NCI-H187 (cell line): Measurements from ENCODE around the gene DNAJB12.
"Not testable (repeated sequence)": the region's sequence is repeated elsewhere in the genome, so short reads cannot be mapped to it uniquely, and the experiment has no call there.

Experiments used
- DNase-seq, 2 experiments: peaks; one replicate each; lab custom pipeline; 2025; lab: John Stamatoyannopoulos, UW

Gene DNAJB12

DNA sequence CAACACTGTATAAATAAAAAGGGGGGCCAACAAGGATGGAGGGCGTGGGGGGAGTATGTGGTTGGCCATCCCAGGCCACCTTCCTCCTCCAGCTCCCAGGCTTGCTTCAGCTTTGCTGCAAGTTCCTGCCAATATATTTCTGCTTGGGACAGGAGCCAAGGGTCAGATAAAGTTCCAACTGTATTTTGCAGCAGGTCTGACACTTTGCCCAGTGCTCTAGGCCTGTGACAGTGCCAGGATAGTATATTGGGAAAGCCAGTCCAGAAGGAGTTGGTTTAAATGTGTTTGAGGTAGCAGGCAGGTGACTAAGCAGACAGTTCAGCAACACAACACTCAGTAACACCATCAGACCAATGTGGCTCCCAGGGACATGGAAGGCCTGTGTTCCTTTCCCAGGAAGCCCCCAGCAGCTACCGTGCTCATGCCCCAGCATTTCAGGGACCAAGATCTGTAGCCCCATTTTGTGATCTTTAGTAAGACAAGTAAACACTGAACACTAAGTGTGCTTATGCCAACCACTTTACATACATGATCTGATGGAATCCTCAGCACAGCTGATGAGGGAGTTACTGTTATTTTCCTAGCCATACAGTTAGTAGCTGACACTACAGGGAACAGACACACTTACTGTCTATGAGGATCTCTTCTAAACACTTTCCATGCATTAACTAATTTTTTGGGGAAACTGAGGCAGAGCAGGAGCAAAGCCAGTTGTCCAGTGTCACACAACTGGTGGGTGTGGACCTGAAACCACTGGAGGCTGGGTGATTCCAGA lies 38.9 kb downstream of the DNAJB12 start:
- DNase-seq, result no peak

DNA sequence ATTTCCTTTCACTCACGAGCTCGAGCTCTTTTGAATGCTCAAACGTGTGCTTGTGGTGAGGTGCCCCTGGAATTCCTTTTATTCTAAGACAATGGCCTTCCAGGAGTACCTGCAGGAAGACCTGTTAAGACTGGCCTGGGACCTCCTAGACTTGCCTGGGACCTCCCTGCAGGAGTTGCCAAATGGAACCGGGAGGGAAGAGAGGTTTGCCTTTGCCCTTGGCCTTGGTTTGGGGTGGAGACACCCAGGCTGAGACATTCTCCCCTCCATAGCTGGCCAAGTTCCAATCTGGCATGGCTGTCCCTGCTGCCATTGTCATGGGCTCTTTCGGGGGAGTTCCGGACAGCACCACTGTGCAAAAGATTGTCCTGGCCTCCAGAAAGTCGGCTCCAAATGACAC lies 39.7 kb downstream of the DNAJB12 start:
- no peak for DNase-seq

DNA sequence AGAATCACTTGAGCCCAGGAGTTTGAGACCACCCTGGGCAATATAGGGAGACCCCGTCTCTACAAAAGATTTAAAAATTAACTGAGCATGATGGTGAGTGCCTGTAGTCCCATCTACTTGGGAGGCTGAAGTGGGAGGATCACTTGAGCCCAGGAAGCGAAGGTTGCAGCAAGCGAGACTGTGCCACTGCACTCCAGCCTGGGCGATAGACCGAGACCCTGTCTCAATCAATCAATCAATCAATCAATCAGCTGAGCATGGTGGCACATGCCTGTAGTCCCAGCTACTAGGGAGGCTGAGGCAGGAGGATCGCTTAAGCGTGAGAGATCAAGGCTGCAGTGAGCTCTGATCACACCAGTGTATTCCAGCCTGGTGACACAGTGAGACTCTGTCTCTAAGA lies 40.5 kb downstream of the DNAJB12 start:
- no peak for DNase-seq

DNA sequence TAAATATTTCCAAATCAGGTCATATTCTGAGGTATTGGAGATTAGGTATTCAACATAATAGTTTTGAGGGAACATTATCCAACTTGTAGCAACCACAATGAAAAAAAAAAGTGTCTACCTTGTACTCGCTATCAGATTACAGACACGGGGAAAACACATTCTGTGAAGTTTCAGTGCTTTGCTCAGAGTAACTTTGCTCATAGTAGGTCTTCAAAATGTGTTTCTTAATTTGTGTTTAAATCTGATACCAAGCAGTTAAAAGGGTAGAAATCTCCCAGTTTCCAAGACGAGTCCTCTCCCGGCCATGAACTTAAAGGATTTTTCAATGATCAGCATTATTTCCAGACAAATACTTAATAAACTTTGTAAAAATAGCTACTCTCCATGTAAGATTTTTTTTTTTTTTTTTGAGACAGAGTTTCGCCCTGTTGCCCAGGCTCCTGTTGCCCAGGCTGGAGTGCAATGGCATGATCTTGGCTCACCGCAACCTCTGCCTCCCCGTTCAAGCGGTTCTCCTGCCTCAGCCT lies 41.8 kb downstream of the DNAJB12 start:
- no peak for DNase-seq

DNA sequence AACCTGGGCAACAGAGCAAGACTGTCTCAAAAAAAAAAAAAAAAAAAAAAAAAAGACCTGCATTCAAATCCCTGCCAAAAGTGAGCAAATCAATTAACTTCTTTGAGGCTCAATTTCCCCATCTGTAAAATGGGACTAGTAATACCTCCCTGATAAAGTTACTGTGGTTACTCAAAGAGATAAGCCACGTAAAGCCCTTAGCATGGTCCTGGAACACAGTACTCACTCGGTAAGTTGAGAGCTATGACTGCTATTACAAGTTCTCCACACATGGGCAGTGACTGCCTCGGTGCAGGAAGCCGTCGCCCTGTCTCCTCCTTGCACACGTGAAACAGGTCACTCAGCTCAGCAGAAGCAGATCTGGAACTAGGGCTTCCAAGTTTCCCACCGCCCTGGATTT lies 43.1 kb downstream of the DNAJB12 start:
- no peak for DNase-seq

DNA sequence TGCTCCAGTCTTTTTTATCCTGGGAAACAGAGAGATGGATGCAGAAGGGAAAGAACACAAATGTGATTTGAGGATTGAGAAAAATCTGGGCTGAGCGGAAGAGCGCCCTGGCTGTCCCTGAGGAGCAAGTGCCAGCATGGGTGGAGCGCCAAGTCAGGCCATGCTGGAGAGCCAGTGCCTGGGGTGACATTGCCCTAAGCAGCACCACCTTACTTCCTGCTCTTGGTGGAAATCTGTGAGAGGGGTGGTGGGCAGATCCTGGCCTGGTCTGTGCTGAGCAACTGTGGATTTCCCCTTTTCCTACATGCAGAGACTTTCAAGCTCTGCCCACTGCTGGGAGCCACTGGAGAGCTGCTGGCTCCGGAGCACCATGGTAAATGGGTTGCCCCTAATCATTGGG lies 44.1 kb downstream of the DNAJB12 start:
- no peak for DNase-seq

DNA sequence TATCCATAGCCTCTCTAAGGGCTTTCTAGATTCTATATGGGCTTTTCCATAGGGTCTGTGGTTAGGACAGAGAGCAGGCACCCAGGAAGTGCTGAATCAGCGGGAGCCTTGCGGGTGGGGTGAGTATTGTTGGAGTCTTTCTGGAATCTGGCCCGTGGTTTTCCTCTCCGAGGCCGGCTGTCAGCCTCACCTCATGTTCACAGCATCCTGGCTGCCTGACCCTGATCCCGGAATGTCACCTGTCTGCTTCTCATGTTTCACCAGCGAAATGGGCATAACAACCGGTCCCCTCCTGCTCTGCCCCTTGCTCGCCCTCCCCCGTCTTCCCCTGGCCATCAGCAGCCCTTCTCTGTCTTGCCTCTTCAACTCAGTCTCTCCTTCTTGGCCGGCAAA lies 44.5 kb downstream of the DNAJB12 start:
- no peak for DNase-seq

DNA sequence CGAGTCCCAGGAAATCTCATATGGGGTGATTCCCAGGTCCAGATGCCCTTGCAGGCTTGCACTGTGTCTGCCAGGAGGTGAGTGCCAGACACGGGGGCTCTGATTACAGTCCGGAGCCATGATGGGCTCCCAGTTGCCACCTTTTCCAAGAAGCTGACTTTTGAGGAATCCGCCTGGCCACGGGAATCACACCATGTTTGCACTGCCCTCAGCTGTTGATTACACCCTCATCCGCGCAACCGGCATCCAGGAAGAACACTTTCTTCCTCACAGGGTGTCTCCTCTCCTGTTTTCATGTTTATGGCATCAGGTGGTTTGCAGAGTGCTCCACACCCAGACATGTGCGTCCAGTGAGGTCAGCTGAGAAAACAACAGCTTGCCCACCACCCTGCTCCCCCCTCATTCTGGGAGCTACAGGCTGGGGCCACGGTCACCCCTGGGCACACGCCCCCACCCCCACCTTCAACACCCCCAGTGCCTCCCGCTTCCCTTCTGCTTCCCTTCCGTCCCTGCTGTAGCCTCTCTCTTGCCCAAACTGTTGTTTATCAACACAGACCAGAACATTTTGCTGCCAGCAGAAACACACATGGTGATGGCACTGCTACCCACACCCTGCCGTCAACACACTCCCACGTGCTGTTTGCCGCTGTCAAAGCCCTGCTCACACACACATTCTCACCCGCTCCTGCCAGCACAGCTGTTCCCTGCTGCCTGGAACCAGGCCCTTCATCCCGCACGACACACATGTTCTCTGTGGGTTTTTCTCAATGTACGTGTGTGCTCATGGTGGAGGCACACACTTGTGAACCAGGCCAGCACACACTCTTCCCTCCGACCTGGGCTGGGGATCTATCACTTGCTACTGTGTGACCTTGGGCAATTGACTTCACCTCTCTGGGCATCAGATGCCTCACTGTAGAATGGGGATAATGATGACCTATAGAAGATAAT lies 45.2 kb downstream of the DNAJB12 start:
- DNase-seq, result no peak

DNA sequence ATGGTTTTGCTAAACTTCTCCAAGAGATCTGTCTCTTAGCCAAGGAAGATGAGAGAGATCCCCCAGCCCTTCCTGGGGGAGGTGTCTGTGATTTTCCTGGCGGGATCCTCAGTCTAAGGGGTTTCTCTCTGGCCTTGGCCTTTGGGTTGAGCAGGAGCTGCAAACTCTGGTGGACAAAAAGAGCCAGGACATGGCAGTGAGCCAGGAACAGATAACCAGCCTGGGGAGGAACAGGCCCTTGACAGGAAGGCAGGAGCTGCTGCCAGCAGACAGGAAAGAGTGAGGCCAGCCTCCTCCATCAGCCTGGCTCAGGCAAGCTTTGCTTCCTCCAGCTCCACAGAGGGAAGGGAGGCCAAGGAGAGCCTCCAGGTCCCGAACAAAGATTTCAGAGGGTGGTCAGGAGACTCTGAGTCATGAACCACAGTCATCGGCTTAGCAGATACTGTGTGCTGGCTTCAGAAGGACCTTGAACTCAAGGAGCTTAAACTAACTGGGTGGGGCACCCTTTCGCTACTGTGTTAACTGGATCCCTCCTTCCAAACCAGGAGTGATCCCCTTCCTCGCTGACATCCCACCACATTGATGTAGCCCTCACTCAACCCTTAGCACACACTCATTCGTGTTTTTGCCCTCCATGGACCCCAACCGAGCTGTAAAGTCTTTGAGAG lies 46.3 kb downstream of the DNAJB12 start:
- no peak for DNase-seq

DNA sequence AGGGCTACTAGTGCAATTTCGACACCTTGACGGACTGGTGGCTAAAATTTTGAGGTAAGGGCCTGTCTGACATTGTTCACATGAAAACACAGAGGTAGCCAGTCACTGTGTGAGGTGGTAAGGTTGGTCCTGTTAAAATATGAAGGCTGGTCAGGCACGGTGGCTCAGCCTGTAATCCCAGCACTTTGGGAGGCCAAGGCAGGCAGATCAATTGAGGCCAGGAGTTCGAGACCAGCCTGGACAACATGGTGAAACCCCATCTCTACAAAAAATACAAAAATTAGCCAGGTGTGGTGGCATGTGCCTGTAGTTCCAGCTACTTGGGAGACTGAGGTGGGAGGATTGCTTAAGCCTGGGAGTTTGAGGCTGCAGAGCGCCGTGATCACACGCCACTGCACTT lies 47.0 kb downstream of the DNAJB12 start:
- not testable (repeated sequence) for DNase-seq

DNA sequence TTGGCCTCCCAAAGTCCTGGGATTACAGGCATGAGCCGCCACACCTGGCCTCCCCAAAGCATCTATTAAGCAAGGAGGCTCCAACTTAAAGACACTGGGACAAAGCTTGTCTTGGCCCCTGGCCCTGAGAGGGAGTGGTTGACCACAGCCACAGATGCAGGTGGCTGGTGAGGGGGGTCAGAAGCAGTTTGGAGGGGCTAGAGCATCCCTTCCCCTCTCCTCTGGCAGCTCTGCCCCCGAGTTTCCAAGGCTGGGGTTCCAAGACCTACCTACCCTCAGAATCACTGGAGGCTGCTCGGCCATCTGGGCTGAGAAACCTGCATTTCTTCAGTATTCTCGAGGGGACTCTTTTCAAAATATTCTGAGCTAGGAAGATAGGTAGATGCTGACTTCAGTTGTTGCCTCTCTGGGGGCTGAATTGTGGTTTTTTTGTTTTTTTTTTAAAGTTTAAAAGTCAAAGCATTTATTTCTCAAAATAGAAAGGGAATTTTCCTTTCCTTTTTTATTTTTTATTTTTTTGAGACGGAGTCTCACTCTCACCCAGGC lies 48.4 kb downstream of the DNAJB12 start:
- no peak for DNase-seq

DNA sequence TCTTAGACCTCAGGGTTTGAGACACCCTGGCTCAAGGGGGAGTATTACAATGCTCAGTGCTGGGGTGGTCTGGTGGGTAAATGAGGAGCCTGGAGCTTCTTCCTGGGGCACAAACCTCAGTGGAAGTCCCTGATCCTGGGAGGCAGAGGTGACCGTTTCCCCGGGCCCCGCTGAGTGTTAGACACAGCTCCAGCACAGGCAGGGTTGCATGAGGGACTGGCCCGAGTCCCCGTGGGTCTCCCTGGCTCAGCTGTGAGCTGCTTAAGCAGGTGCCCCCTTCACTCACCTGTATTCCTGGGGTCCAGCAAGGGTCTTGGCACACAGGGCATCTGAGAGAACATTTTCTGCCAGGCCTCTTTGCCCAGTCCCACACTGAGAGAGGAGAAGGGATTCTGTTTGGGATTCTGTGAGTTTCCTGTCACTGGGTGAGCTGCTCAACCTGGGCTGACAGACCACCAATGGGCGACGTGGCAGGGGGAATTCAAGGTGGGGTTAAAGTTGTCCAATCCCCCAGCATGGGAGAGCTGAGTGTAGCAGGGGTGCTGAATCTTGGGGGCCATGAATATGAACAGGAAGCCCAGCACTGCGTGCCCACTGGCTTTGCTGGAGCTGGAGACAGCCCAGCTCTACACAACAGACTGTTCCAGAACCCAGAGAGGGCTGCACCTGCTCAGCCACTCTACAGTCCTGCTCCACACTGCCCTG lies 51.1 kb downstream of the DNAJB12 start:
- DNase-seq, result no peak

DNA sequence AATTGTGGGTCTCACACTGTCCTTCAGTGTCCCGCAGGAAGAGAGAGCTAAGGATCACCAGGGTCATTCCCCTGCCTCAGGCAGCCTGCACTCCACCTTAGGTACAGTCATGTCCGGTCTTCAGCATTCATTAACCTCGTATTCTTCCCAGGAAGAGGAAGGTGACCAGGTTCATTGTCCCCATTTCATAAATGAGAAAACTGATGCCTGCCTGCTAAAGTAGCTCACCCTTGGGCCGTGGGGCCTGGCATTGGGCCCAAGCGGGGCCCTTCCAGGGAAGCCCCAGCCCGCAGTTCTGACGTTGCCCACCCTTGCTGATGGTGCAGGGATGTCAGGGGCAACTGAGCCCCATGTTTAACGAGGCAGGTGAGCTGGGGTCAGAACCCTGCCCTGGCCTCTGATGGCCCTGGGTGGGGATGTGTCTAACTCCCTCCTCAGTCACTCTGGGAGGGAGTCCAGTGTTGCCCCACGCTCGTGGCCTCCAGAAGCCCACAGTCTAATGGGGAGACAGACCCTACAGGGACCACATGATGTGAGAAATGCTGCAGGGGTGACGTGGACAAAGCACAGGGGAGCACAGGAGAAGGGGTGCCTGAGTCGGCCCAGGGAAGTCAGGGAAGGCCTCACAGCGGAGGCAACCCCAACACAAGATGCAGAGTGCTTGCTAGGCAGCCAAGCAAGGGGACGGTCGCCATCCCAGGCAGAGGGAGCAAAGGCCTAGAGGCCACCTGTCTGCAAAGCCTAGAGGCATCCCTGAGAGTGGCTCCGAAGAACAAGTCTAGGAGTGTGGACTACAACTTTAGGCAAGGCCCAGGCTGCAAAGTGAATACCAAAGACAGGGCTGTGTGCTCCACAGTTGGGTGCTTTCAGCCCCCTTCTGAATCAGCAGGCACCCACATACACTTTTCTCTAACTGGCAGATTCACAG lies 55.9 kb downstream of the DNAJB12 start:
- no peak for DNase-seq

DNA sequence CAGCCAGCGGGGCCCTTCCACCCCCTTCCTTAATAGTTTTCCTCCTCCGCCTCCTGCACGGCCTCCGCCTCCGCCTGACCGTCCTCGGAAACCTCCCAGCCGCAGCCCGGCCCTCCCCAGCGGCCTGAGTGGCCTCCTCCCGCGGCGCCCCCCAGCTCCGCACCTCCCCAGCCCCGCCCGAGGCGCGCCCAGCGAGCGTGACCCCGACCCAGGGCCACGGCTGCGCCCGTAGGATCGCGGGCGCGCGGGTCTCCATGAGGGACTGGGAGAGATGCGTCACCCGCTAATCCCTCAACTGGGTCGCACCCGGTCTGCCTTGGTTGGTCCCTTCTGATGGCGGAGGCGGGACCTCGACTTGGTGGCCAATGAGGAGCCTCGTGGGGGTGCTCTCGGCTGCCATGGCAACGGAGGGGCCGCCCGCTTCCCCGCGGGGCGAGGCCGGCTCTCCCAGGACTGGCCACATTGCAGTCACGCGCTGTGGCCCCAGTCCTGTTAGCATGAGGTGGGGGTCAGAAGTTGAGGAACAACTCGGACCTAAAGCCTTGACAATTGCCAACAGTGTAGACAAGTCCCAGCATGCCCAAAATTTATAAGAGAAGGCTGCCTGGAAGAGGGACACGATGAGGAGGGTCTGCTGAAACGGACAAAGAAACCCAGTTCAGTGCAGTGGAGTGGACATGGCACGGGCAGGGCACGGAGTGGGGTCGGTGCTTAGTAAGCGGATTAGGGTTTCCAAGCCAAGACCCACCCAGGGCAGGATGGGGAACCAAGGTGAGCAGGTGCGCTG lies 56.7 kb downstream of the DNAJB12 start:
- peak; percentile 30 to 85 for DNase-seq

DNA sequence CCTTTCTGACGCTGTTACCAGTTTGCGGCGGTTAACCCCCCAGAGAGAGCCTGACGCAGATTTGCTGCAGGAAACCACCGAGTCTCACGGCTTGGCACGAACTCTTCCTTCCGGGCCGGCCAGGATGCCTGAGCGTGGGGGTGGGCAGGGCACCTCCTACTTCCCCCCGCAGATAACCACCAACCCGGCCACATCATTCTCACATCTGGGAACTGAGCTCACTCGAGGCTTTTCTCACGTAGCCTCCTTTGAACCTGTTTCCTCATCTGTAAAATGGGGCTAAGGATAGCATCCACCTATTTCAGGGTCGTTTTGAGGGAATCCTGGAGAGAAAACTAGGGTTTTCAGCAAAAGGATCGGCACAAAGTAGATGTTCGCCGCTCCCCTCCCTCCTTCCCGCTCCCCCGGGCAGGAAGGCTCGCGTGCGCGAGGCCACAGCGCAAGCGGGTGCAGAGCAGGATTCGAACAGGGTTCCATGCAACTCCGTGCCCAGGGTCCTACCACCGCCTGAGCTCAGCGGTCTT lies 57.4 kb downstream of the DNAJB12 start:
- DNase-seq, result no peak

DNA sequence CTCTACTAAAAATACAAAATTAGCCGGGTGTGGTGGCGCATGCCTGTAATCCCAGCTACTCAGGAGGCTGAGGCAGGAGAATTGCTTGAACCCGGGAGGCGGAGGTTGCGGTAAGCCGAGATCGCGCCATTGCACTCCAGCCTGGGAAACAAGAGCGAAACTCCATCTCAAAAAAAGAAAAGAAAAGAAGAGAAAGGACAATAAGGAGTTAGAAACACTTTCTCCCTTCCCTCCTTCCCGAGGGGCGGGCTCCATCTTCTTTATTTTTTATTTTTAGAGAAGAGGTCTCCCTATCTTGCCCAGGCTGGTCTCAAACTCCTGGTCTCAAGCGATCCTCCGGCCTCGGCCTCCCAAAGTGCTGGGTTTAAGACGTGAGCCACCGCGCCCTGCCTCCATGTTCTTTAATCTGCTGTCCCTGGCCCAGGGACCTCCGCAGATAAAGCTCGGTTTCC lies 57.9 kb downstream of the DNAJB12 start:
- not testable (repeated sequence) for DNase-seq

DNA sequence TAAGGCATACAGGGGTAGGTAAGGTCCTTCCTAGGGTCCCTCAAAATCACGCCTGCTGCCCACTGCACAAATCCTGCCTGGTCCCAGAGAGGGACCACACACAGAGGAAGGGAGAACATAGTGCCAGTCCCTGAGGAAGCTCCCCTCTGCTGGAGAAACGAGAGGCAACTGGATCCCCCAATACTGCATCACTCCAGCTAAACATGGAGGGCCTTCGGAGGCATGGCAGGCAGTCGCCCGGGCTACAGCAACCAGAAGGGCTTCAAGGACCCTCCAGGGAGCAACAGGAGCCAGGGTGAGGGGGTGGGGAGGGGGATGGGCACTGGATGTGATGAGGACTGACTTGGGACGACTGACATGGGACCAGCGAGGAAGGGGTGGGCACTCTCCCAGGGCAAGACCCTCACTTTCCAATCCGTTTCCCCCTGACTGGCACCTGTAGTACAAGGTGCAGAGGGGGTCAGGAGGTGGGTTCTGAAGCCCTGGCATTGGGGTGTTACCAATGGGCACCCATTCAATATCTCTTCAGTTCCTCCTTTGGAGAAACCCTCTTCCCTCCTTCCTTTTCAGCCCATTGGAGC lies 59.3 kb downstream of the DNAJB12 start:
- DNase-seq, result no peak

DNA sequence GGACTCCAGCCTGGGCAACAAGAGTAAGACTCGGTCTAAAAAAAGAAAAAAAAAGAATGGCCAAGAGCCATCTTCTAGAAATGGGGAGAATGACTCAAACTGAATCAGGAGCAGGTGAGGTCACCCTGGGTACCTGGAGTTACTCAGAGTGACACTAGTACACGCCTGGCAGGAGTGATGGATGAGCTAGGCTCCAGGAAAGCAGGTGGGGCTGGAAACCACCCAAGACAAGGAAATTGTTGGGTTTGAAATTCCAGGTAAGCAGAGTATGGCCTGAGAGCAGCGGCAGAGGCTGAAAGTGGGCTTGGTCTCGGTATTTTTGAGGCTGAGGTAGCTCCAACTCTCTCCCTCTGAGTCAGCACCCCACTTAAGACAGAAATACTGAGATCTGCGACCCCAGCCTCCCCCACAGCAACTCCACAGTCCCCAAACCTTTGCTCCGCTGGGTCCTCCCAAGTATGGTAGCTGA lies 62.5 kb downstream of the DNAJB12 start:
- DNase-seq, result no peak
